Smooth muscle cell (in vitro differentiated cells): ENCODE results near the gene SERTM1. TPM values are rescaled to one million over a fixed set of nuclear protein-coding genes. Genes with fewer than 3 reads are reported as not detected.

ENCODE experiments used
- DNase-seq: peaks from one replicate; lab custom pipeline; 2025; ENCODE audit not compliant: unreplicated experiment; lab: John Stamatoyannopoulos, UW
- H2AFZ ChIP-seq: fragments of 200-600 bp; sonication (generic); 2 replicates; pipeline ENCODE4 v1.6.0; 2016; ENCODE audit warnings: antibody characterized with exemption, low read depth, mild to moderate bottlenecking
- H3F3A ChIP-seq: fragments of 200-600 bp; sonication (generic); 2 replicates; pipeline ENCODE4 v1.6.0; 2017; ENCODE audit warnings: antibody characterized with exemption, low read depth
- H3K27ac ChIP-seq: fragments of 200-600 bp; sonication (generic); 2 replicates; pipeline ENCODE4 v1.5.1; 2016; ENCODE audit warnings: low read depth, mild to moderate bottlenecking
- H3K27me3 ChIP-seq: fragments of 200-600 bp; sonication (generic); 2 replicates; pipeline ENCODE4 v1.6.1; 2016; ENCODE audit warnings: low read depth, mild to moderate bottlenecking
- H3K36me3 ChIP-seq: fragments of 200-600 bp; sonication (generic); 2 replicates; pipeline ENCODE4 v1.5.1; 2016; ENCODE audit warnings: low read depth
- H3K4me1 ChIP-seq: fragments of 200-600 bp; sonication (generic); 2 replicates; pipeline ENCODE4 v1.5.1; 2016; ENCODE audit warnings: low read depth
- H3K4me2 ChIP-seq: fragments of 200-600 bp; sonication (generic); 2 replicates; pipeline ENCODE4 v1.6.0; 2016; ENCODE audit warnings: mild to moderate bottlenecking
- H3K4me3 ChIP-seq: fragments of 200-600 bp; sonication (generic); 2 replicates; pipeline ENCODE4 v1.5.1; 2016; ENCODE audit warnings: mild to moderate bottlenecking
- H3K79me2 ChIP-seq: fragments of 200-600 bp; sonication (generic); 2 replicates; pipeline ENCODE4 v1.6.0; 2016; ENCODE audit warnings: low read depth, mild to moderate bottlenecking
- H3K9ac ChIP-seq: fragments of 200-600 bp; sonication (generic); 2 replicates; pipeline ENCODE4 v1.6.0; 2016; ENCODE audit warnings: low read depth
- H3K9me3 ChIP-seq: fragments of 200-600 bp; sonication (generic); replicated peaks from 2 replicates; pipeline ENCODE4 v1.5.1; 2016; ENCODE audit warnings: low read depth
- H4K20me1 ChIP-seq: fragments of 200-600 bp; sonication (generic); 2 replicates; pipeline ENCODE4 v1.6.0; 2016; ENCODE audit warnings: low read depth
- CTCF ChIP-seq: fragments of 200-600 bp; sonication (generic); IDR thresholded peaks from 2 replicates; pipeline ENCODE4 v1.5.1; 2017; ENCODE audit warnings: borderline replicate concordance, mild to moderate bottlenecking, antibody characterized with exemption; ENCODE audit not compliant: insufficient read depth, poor library complexity, severe bottlenecking
- WGBS: methylation state at CpG from one replicate; pipeline ENCODE4 v1.1.7; 2016; ENCODE audit warnings: low lambda C conversion rate; 5-methylcytosine and 5-hydroxymethylcytosine counted together
- polyA plus RNA-seq: library from polyadenylated mRNA; unstranded; fragments of >200 nt; fragmentation: Nextera tagmentation; extraction: Ambion mirVana; gene quantifications from 2 replicates; pipeline ENCODE4 v1.2.1, GENCODE V29; 2016
- total RNA-seq: library from RNA; depleted of rRNA; stranded (reverse); fragments of >200 nt; gene quantifications from 2 replicates; pipeline ENCODE4 v1.2.3, GENCODE V29; 2014

Gene SERTM1
- total and polyA plus RNA-seq, 2 experiments from 2014 or later, result not detected

GRCh38 chr13:36736119-36736726 is 62.4 kb downstream of the SERTM1 start:
- TF ChIP-seq CTCF, result peak; percentile 75
- Histone ChIP-seq H3K9ac (no peak overlapping the region), H3K27ac (no peak overlapping the region), H2AFZ (no peak overlapping the region), H3K36me3 (no peaks in the 10 kb centered on the region), H3K9me3 (no peaks in the 10 kb centered on the region), H3K27me3 (no peaks in the 10 kb centered on the region), H3K4me2 (no peak overlapping the region), H4K20me1 (no peaks in the 10 kb centered on the region), H3K79me2 (no peaks in the 10 kb centered on the region), H3F3A (no peaks in the 10 kb centered on the region), H3K4me3 (no peak overlapping the region), H3K4me1 (no peaks in the 10 kb centered on the region)
- DNase-seq, result no peak
- WGBS, result 34% methylated on average over 4 of the region's 4 CpGs

- Histone ChIP-seq H3K4me2 (no peak overlapping the region), H3K9me3 (no peaks in the 10 kb centered on the region), H3K27me3 (no peaks in the 10 kb centered on the region), H3K36me3 (no peaks in the 10 kb centered on the region), H3K4me3 (no peak overlapping the region), H3K27ac (no peak overlapping the region), H4K20me1 (no peaks in the 10 kb centered on the region), H3F3A (no peaks in the 10 kb centered on the region), H3K79me2 (no peaks in the 10 kb centered on the region), H3K4me1 (no peaks in the 10 kb centered on the region), H2AFZ (no peak overlapping the region), H3K9ac (no peak overlapping the region)
- 73% methylated on average over 6 of the region's 6 CpGs for WGBS
- DNase-seq, result no peak
- TF ChIP-seq CTCF, result no peak
These were observed 63.8 kb downstream of the SERTM1 start for GRCh38 chr13:36737524-36738083.

GRCh38 chr13:36745436-36745835 is 71.6 kb downstream of the SERTM1 start:
- no peaks in the 10 kb centered on the region for H4K20me1 ChIP-seq
- no peaks in the 10 kb centered on the region for H3K9me3 ChIP-seq
- H3K27me3 ChIP-seq, result no peaks in the 10 kb centered on the region
- no peak overlapping the region for H3K9ac ChIP-seq
- no peak overlapping the region for H3K4me2 ChIP-seq
- no peak overlapping the region for H2AFZ ChIP-seq
- no peak overlapping the region for H3K27ac ChIP-seq
- no peaks in the 10 kb centered on the region for H3K4me1 ChIP-seq
- no peak for DNase-seq
- 77% methylated on average over 3 of the region's 3 CpGs for WGBS
- H3K79me2 ChIP-seq, result no peaks in the 10 kb centered on the region
- no peaks in the 10 kb centered on the region for H3K36me3 ChIP-seq
- H3K4me3 ChIP-seq, result no peak overlapping the region
- TF ChIP-seq CTCF, result no peak
- no peaks in the 10 kb centered on the region for H3F3A ChIP-seq

- H3K9me3 ChIP-seq, result no peaks in the 10 kb centered on the region
- no peak overlapping the region for H2AFZ ChIP-seq
- no peak overlapping the region for H3K9ac ChIP-seq
- no peak for TF ChIP-seq CTCF
- no peaks in the 10 kb centered on the region for H3K27me3 ChIP-seq
- no peaks in the 10 kb centered on the region for H3F3A ChIP-seq
- no peaks in the 10 kb centered on the region for H3K4me1 ChIP-seq
- DNase-seq, result no peak
- H3K4me3 ChIP-seq, result no peak overlapping the region
- no peaks in the 10 kb centered on the region for H3K79me2 ChIP-seq
- WGBS, result 93% methylated on average over 2 of the region's 2 CpGs
- no peaks in the 10 kb centered on the region for H3K36me3 ChIP-seq
- H4K20me1 ChIP-seq, result no peaks in the 10 kb centered on the region
- H3K27ac ChIP-seq, result no peak overlapping the region
- no peak overlapping the region for H3K4me2 ChIP-seq
These were observed 72.2 kb downstream of the SERTM1 start for GRCh38 chr13:36746051-36746450.
